ENCODE data around the gene NPPC. TPM values are rescaled to one million over a fixed set of nuclear protein-coding genes. Genes with fewer than 3 reads are reported as not detected.
A peak's percentile ranks its signal among the peaks of the same experiment; 100 is the strongest.
"Not testable (repeated sequence)": the region's sequence is repeated elsewhere in the genome, so short reads cannot be mapped to it uniquely, and the experiment has no call there.

NPPC gene
- total RNA-seq, 1 donor from 2014 or later = not detected

GRCh38 chr2:231955758-231956472, 29.7 kb upstream of the NPPC start:
- no peak overlapping the region for H3K4me3 Mint-ChIP-seq (ENCODE audit: unreplicated experiment)
- peak; percentile 56 for DNase-seq (ENCODE audit: extremely low spot score, unreplicated experiment)
- peaks cover 7% of the 10 kb centered on the region for H3K9me3 Mint-ChIP-seq (ENCODE audit: unreplicated experiment)
- peaks cover 42% of the 10 kb centered on the region for H3K27me3 Mint-ChIP-seq (ENCODE audit: unreplicated experiment)
- TF ChIP-seq, protein P1, sequence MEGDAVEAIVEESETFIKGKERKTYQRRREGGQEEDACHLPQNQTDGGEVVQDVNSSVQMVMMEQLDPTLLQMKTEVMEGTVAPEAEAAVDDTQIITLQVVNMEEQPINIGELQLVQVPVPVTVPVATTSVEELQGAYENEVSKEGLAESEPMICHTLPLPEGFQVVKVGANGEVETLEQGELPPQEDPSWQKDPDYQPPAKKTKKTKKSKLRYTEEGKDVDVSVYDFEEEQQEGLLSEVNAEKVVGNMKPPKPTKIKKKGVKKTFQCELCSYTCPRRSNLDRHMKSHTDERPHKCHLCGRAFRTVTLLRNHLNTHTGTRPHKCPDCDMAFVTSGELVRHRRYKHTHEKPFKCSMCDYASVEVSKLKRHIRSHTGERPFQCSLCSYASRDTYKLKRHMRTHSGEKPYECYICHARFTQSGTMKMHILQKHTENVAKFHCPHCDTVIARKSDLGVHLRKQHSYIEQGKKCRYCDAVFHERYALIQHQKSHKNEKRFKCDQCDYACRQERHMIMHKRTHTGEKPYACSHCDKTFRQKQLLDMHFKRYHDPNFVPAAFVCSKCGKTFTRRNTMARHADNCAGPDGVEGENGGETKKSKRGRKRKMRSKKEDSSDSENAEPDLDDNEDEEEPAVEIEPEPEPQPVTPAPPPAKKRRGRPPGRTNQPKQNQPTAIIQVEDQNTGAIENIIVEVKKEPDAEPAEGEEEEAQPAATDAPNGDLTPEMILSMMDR (IDR thresholded peaks at IDR 0.05) = no peak
- H3K36me3 Mint-ChIP-seq (ENCODE audit: unreplicated experiment) = peaks cover 2% of the 10 kb centered on the region
- no peak overlapping the region for H3K27ac Mint-ChIP-seq (ENCODE audit: unreplicated experiment)
- H3K4me1 Mint-ChIP-seq (ENCODE audit: unreplicated experiment) = peaks cover 3% of the 10 kb centered on the region

- TF ChIP-seq, protein P1 (IDR thresholded peaks at IDR 0.05) = no peak
- peaks cover 59% of the 10 kb centered on the region for H3K27me3 Mint-ChIP-seq (ENCODE audit: unreplicated experiment)
- no peaks in the 10 kb centered on the region for H3K36me3 Mint-ChIP-seq (ENCODE audit: unreplicated experiment)
- peaks cover 11% of the 10 kb centered on the region for H3K9me3 Mint-ChIP-seq (ENCODE audit: unreplicated experiment)
- H3K27ac Mint-ChIP-seq (ENCODE audit: unreplicated experiment) = no peak overlapping the region
- DNase-seq (ENCODE audit: extremely low spot score, unreplicated experiment) = no peak
- H3K4me1 Mint-ChIP-seq (ENCODE audit: unreplicated experiment) = no peaks in the 10 kb centered on the region
- no peak overlapping the region for H3K4me3 Mint-ChIP-seq (ENCODE audit: unreplicated experiment)
Observed at GRCh38 chr2:231951452-231952035, 25.3 kb upstream of the NPPC start.

DNA sequence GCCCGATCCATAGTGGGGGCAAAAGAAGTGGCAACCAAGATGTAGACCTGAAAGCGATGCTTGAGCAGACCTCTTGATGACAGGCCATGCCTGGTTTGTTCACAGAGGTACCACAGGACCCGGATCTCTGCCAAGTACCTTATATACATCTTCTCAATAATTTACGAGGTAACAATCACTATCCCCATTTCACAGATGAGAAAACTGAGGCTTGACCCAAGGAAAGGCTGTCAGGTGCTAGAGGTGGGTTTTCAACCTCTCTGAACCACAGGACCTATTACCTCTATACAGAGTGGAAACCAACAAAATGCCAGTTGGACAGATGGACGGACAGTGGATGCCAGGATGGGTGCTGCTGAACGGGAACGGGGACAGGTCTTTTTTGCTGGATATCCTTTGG, 21.5 kb upstream of the NPPC start:
- TF ChIP-seq, protein P1 (IDR thresholded peaks at IDR 0.05) = no peak
- Mint-ChIP-seq H3K36me3 (ENCODE audit: unreplicated experiment) (no peaks in the 10 kb centered on the region), H3K4me1 (ENCODE audit: unreplicated experiment) (no peaks in the 10 kb centered on the region), H3K4me3 (ENCODE audit: unreplicated experiment) (no peak overlapping the region), H3K9me3 (ENCODE audit: unreplicated experiment) (peaks cover 11% of the 10 kb centered on the region), H3K27ac (ENCODE audit: unreplicated experiment) (no peak overlapping the region), H3K27me3 (ENCODE audit: unreplicated experiment) (peaks cover 42% of the 10 kb centered on the region)
- DNase-seq (ENCODE audit: extremely low spot score, unreplicated experiment) = no peak

DNA sequence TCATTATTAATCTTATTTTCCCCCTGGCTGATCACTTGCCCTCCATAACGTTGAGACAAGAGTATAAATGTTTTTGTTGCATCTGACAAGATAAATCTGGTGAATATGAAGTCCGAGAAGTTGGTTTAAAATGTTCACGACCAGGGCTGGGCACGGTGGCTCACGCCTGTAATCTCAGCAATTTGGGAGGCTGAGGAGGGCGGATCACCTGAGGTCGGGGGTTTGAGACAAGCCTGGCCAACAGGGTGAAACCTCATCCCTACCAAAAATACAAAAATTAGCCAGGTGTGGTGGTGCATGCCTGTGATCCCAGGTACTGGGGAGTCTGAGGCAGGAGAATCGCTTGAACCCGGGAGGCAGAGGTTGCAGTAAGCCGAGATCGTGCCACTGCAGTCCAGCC, 20.9 kb upstream of the NPPC start:
- H3K4me3 Mint-ChIP-seq (ENCODE audit: unreplicated experiment) = not testable (repeated sequence)
- DNase-seq (ENCODE audit: extremely low spot score, unreplicated experiment) = peak; percentile 54
- peaks cover 11% of the 10 kb centered on the region for H3K9me3 Mint-ChIP-seq (ENCODE audit: unreplicated experiment)

GRCh38 chr2:231946241-231946814, 20.1 kb upstream of the NPPC start:
- H3K36me3 Mint-ChIP-seq (ENCODE audit: unreplicated experiment) = no peaks in the 10 kb centered on the region

More for the DNA sequence above, 20.9 kb upstream of the NPPC start:
- not testable (repeated sequence) for H3K4me1 Mint-ChIP-seq (ENCODE audit: unreplicated experiment); H3K27ac Mint-ChIP-seq (ENCODE audit: unreplicated experiment); H3K36me3 Mint-ChIP-seq (ENCODE audit: unreplicated experiment)
- H3K27me3 Mint-ChIP-seq (ENCODE audit: unreplicated experiment) = peaks cover 46% of the 10 kb centered on the region

More at GRCh38 chr2:231946241-231946814, 20.1 kb upstream of the NPPC start:
- H3K4me3 Mint-ChIP-seq (ENCODE audit: unreplicated experiment) = no peak overlapping the region
- no peak overlapping the region for H3K27ac Mint-ChIP-seq (ENCODE audit: unreplicated experiment)
- peak; percentile 71 for DNase-seq (ENCODE audit: extremely low spot score, unreplicated experiment)
- H3K9me3 Mint-ChIP-seq (ENCODE audit: unreplicated experiment) = peaks cover 7% of the 10 kb centered on the region
- peaks cover 42% of the 10 kb centered on the region for H3K27me3 Mint-ChIP-seq (ENCODE audit: unreplicated experiment)
- H3K4me1 Mint-ChIP-seq (ENCODE audit: unreplicated experiment) = no peaks in the 10 kb centered on the region
- TF ChIP-seq, protein P1 (IDR thresholded peaks at IDR 0.05) = no peak

Data from osteocyte (in vitro differentiated cells).